RCC 7860 (cell line): ENCODE measurements around the gene COL27A1.

Source experiments
- DNase-seq: peaks from one replicate; pipeline ENCODE4 v3.0.0-alpha.2; 2015; ENCODE audit warnings: low spot score
- FAIRE-seq: peaks from 2 replicates; lab custom pipeline; 2012; peaks lifted over from hg19 to GRCh38; lab: Jason Lieb, UNC

The COL27A1 gene

DNA sequence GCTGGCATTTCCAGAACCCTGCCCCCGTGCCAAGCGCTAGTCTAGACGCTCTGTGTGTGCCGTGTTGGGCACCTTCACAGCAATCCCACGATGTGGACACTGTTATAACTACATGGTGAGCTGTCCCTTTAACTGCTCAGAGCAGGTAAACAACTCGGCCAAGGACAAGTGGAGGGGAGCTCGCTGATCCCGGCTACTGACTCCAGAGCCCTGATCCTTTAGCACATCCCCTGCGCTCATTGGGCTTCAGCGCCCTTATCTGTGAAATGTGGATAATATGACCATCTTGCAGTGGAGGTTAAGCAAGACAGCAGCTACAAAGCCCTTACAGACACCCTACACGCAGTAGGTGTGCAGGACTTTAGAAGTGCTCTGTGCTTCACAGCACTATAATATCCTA is 190.8 kb downstream of the COL27A1 start:
- DNase-seq (no peak), FAIRE-seq (no peak)

DNA sequence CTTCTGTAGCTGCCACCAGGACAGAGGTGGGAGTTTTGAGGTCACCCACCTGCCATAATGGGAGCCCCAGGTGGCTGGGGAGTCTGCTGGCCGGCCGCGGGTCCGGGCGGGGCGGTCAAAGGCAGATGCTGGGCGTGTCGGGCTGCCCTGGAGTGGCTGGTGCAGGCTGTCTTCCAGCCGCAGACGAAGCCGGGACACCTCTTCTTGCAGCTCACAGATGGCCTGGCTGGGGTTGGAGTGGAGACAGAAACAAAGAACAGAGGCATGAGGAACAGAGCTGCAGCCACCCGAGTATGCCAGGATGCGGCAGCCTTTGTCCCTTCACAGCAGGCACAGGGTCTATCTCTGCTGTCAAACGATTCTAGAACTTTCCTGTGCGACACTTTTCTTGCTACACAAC is 192.3 kb downstream of the COL27A1 start:
- no peak for FAIRE-seq
- DNase-seq, result no peak

DNA sequence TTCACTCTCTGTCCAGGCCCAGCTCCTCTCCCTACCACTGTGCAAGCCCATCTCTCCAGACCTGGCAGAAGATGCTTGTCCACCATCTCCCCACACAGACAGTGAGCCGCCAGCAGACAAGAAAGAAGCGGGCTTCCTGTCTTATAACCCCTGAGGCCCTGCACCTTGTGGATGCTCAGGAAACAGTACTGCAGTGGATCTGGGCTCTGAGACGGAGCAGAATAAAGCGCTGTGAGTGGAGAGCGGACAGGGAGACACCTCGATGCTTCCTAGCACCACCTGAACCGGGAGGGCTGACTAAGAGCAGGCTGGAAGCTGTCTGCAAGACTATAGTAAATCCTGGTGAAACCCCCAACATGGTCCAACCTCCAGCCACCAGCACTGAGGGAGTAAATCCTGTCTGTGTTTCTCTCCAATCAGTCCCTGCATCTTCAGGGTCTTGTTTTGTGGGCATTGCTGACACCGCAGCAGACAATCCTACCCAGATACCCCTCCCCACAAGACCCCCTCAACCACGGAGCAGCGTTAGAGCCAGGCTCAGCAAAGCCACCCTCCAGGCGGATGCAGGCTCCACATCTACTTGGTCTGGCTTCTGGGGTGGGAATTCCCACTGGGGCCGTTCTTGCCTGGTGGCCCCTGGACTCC is 193.0 kb downstream of the COL27A1 start:
- FAIRE-seq (no peak), DNase-seq (no peak)

DNA sequence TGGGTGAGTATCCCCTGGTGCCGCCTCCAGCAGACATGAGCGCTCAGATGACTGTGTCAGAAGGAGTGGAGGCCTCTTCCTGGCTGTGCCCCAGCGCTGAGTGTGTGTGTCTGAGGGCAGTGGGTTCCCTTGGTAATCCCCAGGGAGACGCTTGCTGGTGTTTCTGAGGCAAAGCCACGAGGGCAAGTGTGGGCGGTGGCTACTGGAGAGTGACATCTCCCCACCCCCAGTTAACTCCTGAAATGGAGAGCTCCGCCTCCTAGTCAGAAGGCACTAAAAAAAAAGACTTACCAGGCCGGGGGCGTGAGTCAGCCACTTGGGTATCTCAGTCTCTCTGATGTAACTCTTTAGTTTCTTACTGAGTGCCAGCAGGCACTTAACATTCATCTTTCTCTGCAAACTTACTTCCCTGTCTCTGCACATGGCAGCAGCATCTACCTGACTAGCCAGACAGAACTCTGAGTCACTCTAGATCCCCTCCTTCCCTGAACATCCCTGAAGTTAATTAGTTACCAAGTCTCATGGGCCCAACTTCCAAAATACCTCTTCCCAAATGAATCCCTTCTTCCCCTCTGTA is 193.7 kb downstream of the COL27A1 start:
- DNase-seq, result peak; percentile 100
- peak; percentile 99 for FAIRE-seq

DNA sequence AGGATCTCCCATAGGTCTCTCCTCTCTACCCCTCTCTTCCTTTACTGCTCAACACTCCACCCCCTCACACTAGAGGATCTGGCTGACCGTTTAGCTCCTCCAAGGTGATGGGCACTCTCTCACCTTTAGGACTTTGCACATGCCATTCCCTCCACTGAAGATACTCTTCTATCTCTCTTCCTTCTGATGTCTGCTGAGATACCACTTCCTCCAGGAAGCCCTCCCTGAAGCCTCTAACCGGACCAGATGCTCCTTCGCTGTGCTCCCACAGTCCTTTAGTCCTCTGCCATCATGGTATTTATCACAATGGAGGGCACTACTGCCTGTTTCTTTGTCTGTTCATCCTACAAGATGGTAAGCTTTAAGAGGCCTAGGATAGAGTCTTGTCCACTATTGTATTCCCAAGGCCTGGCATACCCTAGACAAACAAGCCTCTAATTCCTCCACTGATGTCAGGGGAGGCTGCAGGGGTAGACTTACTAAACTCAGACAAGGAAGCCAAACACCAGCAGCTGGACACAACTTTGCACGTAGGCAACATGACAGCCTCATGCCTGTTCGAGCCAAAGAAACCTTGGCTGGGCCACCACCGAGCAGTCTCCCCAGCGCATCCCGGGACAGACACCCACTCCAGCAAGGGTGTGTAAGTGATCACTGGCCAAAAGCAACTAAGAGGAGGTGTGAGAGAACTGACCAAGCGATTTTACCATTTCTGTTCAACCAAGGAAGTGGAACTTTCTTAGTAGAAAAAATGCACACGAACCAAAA is 194.6 kb downstream of the COL27A1 start:
- no peak for FAIRE-seq
- no peak for DNase-seq

DNA sequence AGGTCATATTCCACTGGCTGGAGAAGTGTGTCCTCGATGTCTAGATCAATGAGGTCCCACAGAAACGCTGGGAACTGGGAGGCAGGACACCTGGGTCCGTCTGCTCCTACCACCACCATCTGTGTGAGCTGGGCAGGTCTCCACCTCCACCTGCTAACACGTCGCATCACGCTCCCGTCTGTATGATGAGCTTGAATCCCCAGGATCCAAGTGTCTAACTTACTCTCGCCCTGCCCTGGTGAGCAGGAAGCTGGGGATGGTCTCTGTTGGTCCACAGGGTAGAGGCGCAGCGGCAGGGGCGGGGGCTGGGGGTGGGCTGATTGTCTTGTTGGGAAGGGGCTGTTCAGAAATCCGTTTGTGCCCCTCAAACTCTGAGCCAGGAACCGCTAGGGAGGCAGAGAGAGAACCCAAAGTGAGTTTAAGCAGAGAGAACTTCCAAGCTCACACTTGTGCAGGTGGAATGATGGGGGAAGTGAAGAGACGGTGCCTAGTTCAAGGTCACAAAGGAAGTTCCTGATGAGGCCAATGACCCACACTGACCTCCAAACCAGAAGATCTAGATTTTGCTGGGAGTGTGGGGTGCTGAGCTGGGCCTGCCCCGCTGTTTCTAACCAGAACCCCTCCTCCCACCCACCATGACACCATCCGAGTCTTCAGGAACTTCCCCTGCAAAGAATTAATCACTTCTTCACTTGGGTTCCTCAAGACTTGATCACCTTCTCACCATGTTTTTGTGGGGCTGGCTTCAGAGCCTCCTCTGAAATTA is 195.5 kb downstream of the COL27A1 start:
- no peak for FAIRE-seq

DNA sequence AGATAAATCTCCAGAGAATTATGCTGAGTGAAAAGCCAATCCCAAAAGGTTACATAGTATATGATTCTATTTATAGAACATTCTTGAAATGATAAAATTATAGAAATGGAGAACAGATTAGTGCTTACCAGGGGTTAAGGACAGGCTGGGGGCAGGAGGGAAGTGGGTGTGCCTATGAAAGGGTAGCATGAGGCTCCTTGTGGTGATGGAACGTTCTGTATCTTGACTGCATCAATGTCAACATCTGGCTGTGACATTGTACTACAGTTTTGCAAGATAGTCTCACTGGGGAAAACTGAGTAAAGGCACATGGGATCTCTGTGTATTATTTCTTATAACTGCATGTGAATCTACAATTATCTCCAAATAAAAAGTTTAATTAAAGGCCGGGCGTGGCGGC is 196.6 kb downstream of the COL27A1 start:
- DNase-seq (no peak), FAIRE-seq (no peak)

More for the DNA sequence above, 195.5 kb downstream of the COL27A1 start:
- no peak for DNase-seq

DNA sequence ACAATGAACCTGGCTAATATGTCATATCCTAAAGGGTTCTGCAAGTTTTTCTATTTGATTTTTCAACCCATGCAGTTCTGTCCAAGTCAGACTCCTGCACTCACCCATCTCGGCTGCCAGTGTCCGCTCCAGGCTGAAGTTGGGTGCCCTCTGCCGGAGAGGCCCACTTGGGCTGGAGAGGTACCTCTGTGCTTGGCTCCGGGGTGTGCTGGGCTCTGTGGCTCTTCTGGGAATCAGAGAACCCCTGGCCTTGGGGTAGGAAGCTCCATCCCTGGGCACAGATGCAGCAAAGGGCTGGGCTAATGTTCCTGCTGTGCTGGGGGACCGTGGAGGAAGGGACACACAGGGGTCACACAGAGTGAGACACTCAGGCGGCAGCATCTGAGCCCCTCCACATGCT is 200.5 kb downstream of the COL27A1 start:
- DNase-seq (no peak), FAIRE-seq (no peak)

DNA sequence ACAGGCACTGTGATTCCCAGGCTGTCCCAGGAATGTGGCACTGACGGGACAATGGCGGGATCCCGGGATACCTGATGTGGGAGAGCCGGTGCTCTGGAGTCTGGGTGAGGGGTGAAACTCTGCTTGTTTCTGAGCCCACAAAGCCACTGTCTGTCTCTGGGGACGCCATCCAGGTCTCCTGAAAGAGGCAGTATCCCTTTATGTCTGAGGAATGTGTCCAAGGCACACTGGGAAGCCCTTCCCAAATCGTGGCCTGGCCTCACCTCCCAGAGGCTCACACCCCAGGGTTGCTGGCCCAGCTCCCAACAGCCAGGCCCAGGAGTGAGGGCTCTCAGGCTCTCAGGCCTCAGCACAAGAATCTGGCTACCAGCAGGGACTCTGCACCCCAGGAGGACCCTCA is 201.5 kb downstream of the COL27A1 start:
- FAIRE-seq, result no peak

DNA sequence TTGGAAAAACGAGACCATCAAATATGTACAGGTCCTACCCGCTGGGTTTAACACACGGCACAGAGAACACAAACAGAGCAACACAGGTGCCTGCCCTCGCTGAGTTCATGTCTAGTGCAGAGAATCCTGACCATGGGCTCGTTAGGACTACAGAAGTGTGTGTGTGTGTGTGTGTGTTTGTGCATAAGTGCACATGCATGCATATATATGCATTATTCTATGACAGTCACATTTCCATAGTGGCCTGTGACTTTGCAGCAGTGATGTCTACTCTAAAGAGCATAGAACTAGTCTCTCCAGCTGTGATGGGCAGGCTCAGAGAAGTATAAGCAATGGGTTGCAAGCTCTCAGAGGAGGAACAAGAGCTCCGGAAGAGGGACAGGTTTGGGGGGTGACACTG is 202.0 kb downstream of the COL27A1 start:
- FAIRE-seq (no peak), DNase-seq (no peak)

More for the DNA sequence above, 201.5 kb downstream of the COL27A1 start:
- DNase-seq, result no peak

DNA sequence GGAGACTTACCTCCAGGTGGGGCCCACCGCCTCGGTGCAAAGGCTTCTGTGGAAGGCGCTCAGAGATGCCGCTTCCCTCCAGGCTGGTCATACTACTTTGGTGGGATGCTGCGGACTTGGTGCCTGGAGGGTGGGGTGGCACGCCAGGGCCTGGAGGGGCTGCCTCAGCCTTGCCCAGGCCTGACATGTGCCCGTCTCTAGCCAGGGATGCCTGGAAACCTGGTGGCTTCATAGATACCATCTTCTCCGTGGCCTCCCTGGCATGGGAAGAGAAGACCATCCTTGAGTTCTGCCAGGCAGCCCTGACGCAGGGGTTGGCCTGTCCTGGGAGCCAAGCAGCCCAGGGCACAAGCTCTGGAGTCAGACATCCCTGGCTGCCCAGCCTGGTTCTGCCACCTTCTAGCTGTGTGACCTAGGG is 202.6 kb downstream of the COL27A1 start:
- no peak for DNase-seq
- no peak for FAIRE-seq

DNA sequence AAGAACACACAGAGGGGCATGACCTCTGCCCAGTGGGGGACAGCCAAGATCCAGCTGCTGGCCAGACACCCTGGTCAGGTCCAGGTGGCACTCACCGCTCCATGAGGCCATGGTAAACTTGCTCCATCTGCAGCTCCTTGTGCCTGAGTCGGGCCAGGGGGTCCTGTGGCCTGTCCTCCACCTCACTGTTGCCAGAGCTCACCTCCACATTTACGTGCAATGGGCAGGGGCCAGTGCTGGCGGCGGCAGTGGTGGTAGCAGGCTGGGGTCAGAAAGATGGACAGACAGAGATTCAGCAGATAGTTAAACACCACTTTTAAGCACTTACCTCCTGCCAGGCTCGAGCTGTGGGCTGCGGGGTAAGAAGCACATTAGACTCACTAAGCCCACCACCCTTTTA is 204.5 kb downstream of the COL27A1 start:
- FAIRE-seq, result no peak

DNA sequence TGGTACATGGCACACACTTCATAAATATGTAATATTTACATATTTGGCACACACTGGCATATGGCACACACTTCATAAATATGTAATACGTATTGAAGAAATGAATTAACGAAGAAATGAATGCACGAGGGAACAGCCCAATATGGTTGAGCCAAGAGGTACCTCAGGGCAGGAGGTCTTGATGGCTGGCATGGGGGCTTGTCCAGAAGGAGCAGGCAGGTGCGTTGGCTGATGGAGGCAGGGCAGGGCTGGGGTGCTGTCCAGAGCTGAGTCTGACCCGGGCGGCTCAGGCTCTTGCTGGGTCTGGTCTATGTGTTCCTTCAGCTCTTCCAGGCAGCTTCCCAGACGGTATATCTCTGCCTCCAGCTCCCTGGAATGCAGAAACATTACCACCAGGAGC is 206.2 kb downstream of the COL27A1 start:
- FAIRE-seq, result no peak

More for the DNA sequence above, 204.5 kb downstream of the COL27A1 start:
- no peak for DNase-seq

More for the DNA sequence above, 206.2 kb downstream of the COL27A1 start:
- no peak for DNase-seq
